HepG2 (cell line): Measurements from ENCODE around the gene UNG. TPM values are rescaled to one million over a fixed set of nuclear protein-coding genes. Genes with fewer than 3 reads are reported as not detected.

ENCODE experiments used
- BRCA1 ChIP-seq: sonication (generic); formaldehyde crosslinking; IDR thresholded peaks from 2 replicates; pipeline ENCODE4 v1.4.0; 2020; ENCODE audit warnings: missing genetic modification reagents
- FLYWCH1 ChIP-seq: sonication (generic); formaldehyde crosslinking; IDR thresholded peaks from 2 replicates; pipeline ENCODE4 v1.8.1; 2023; ENCODE audit warnings: mild to moderate bottlenecking, missing genetic modification reagents
- HMGA1 ChIP-seq: sonication (generic); formaldehyde crosslinking; conservative IDR thresholded peaks from 2 replicates; pipeline ENCODE4 v1.4.0; 2020; ENCODE audit warnings: missing genetic modification reagents
- HNRNPLL ChIP-seq: fragments of 200-400 bp; formaldehyde crosslinking; IDR thresholded peaks from 2 replicates; pipeline ENCODE4 v1.6.1; 2017; ENCODE audit warnings: mild to moderate bottlenecking, low read depth, low read length; ENCODE audit not compliant: poor library complexity, severe bottlenecking
- HOXA9 ChIP-seq: sonication (generic); formaldehyde crosslinking; IDR thresholded peaks from 2 replicates; pipeline ENCODE4 v1.8.1; 2022; ENCODE audit warnings: missing genetic modification reagents, mild to moderate bottlenecking, moderate library complexity, borderline replicate concordance
- IKZF4 ChIP-seq: sonication (generic); formaldehyde crosslinking; IDR thresholded peaks from 2 replicates; pipeline ENCODE4 v1.5.1; 2020; ENCODE audit warnings: borderline replicate concordance, mild to moderate bottlenecking, low read depth, missing genetic modification reagents; ENCODE audit errors: not compliant biosample characterization
- KDM1A ChIP-seq: IDR thresholded peaks from 2 replicates; pipeline ENCODE4 v1.6.1; 2016; ENCODE audit warnings: missing compliant biosample characterization
- KLF12 ChIP-seq: sonication (generic); formaldehyde crosslinking; IDR thresholded peaks from 2 replicates; pipeline ENCODE4 v1.4.0; 2020; ENCODE audit warnings: missing genetic modification reagents, borderline replicate concordance
- NFIB ChIP-seq: sonication (generic); formaldehyde crosslinking; IDR thresholded peaks from 2 replicates; pipeline ENCODE4 v1.9.0; 2021; ENCODE audit warnings: missing genetic modification reagents, mild to moderate bottlenecking, borderline replicate concordance
- PHB2 ChIP-seq: fragments of 450-650 bp; IDR thresholded peaks from 2 replicates; pipeline ENCODE4 v1.6.1; 2018; ENCODE audit not compliant: partially characterized antibody
- REXO4 ChIP-seq: sonication (generic); formaldehyde crosslinking; IDR thresholded peaks from 2 replicates; pipeline ENCODE4 v1.8.0; 2022; ENCODE audit warnings: missing genetic modification reagents, mild to moderate bottlenecking, borderline replicate concordance
- SNAI1 ChIP-seq: sonication (generic); formaldehyde crosslinking; IDR thresholded peaks from 2 replicates; pipeline ENCODE4 v1.5.0; 2020; ENCODE audit warnings: mild to moderate bottlenecking, missing genetic modification reagents, borderline replicate concordance
- ZBTB7B ChIP-seq: sonication (generic); formaldehyde crosslinking; IDR thresholded peaks from 2 replicates; pipeline ENCODE4 v1.4.0; 2020; ENCODE audit warnings: missing genetic modification reagents
- ZFP90 ChIP-seq: sonication (generic); formaldehyde crosslinking; IDR thresholded peaks from 2 replicates; pipeline ENCODE4 v1.8.0; 2022; ENCODE audit warnings: missing genetic modification reagents, mild to moderate bottlenecking, inconsistent platforms, borderline replicate concordance
- ZNF383 ChIP-seq: sonication (generic); formaldehyde crosslinking; IDR thresholded peaks from 2 replicates; pipeline ENCODE4 v1.4.0; 2020; ENCODE audit warnings: missing genetic modification reagents, mild to moderate bottlenecking, borderline replicate concordance
- ZNF782 ChIP-seq: sonication (generic); formaldehyde crosslinking; IDR thresholded peaks from 2 replicates; pipeline ENCODE4 v1.4.0; 2020; ENCODE audit warnings: missing genetic modification reagents, mild to moderate bottlenecking, borderline replicate concordance
- polyA plus RNA-seq, 8 experiments: library from polyadenylated mRNA; depleted of rRNA in 3 of 8; stranded (reverse) in 7 of 8; unstranded in 1 of 8; fragments of >200 nt; fragmentation: Illumina TruSeq in 4 of 8; extraction: Trizol in 4 of 8; gene quantifications; 2 replicates each; pipeline versions ENCODE4 v1.2.1 to v1.2.3, GENCODE V29; 2011 to 2016; ENCODE audit warnings: low read depth in 4 of 8, missing spikeins in 1 of 8, mixed read lengths in 1 of 8; ENCODE audit not compliant: insufficient read depth in 1 of 8
- total RNA-seq, 5 experiments: library from RNA; depleted of rRNA; stranded (reverse); fragments of >200 nt; fragmentation: Illumina TruSeq; extraction: Trizol; gene quantifications; 2 replicates each; pipeline ENCODE4 v1.2.3, GENCODE V29; 2016; ENCODE audit warnings: low read depth in 1 of 5
- TF ChIP-seq, protein P1 (sequence below): sonication (generic); formaldehyde crosslinking; IDR thresholded peaks from 2 replicates; pipeline ENCODE4 v1.8.0; 2022; ENCODE audit warnings: mild to moderate bottlenecking, missing genetic modification reagents, borderline replicate concordance
- TF ChIP-seq, protein P2 (sequence below): sonication (generic); formaldehyde crosslinking; IDR thresholded peaks from 2 replicates; pipeline ENCODE4 v1.5.1; 2020; ENCODE audit warnings: mild to moderate bottlenecking, missing genetic modification reagents, moderate library complexity
- TF ChIP-seq, protein P3 (sequence below): sonication (generic); formaldehyde crosslinking; conservative IDR thresholded peaks from 2 replicates; pipeline ENCODE4 v1.5.0; 2020; ENCODE audit warnings: missing genetic modification reagents
- TF ChIP-seq, protein P4 (sequence below): sonication (generic); formaldehyde crosslinking; IDR thresholded peaks from 2 replicates; pipeline ENCODE4 v1.4.0; 2020; ENCODE audit warnings: mild to moderate bottlenecking, missing genetic modification reagents, borderline replicate concordance

The UNG gene
- total and polyA plus RNA-seq, 2 of the 13 experiments (the other 11 are each of a cell fraction or from before 2014, with no cell fraction given), result 23.3 to 114 TPM

DNA sequence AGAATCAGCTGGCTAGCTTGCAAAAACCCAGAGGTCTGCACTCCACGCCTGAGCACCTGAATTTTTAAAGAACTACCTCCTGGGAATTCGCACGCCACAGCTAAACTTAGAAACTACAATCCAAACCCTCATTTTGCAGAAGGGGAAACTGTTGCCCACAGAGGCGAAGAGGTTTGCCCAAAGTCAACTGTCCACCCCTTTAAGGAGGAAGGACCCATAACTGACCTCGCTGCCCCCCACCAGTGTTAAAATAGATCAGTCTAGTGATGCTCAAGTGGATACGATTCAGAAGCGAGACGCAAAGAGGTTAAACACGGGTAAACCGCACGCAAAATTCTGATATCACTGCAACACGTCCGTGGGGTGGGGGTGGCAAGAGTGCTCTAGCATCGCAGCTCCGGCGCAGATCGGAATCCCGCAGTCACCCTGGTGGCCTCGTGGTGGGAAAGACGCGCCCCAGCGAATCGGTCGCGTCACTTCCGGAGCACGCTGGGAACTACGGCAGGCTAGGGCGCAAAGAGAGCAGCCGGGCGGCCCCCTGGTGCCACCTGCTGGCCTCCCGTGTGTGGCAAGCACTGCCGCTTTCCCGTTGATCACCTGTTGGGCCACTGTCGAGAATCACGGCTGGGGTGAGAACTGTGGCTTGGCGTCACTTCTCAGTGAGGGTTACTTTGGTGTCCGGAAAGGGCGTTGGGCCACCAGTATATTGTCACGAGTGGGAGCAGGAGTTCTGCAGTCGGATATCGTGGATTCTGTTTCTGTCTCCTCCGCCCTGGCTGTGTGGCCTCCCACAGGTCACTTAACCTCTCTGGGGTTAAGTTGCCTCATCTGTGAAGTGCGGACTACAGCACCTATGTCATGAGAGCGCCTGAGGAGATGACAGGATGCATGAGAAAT, 4.1 kb upstream of the UNG start, which contains the start of gene ALKBH2 (continued):
- TF ChIP-seq SNAI1 (CRISPR knock-in tag) (0 out of 2 replicates have a peak, but pooled peaks have one; percentile 65), KLF12 (no peak), KDM1A (CRISPR knock-in tag) (0 out of 2 replicates have a peak, but pooled peaks have one; percentile 52), ZFP90 (no peak; the same call in 1 of the 2 replicates), ZBTB7B (CRISPR knock-in tag) (peak; percentile 79), NFIB (no peak), ZNF383 (0 out of 2 replicates have a peak, but pooled peaks have one; percentile 23), IKZF4 (CRISPR knock-in tag) (peak; percentile 90), REXO4 (0 out of 2 replicates have a peak, but pooled peaks have one; percentile 27), ZNF782 (CRISPR knock-in tag) (peak; percentile 71; the same call in 1 of the 2 replicates), FLYWCH1 (CRISPR knock-in tag) (no peak), HNRNPLL (peak; percentile 95), HOXA9 (CRISPR knock-in tag) (peak; percentile 97), BRCA1 (CRISPR knock-in tag) (no peak), PHB2 (no peak), HMGA1 (CRISPR knock-in tag) (no peak)
- TF ChIP-seq, protein P1, sequence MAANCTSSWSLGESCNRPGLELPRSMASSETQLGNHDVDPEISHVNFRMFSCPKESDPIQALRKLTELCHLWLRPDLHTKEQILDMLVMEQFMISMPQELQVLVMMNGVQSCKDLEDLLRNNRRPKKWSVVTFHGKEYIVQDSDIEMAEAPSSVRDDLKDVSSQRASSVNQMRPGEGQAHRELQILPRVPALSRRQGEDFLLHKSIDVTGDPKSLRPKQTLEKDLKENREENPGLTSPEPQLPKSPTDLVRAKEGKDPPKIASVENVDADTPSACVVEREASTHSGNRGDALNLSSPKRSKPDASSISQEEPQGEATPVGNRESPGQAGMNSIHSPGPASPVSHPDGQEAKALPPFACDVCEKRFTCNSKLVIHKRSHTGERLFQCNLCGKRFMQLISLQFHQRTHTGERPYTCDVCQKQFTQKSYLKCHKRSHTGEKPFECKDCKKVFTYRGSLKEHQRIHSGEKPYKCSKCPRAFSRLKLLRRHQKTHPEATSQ (CRISPR knock-in tag), result peak; percentile 79; the same call in 1 of the 2 replicates
- TF ChIP-seq, protein P2, sequence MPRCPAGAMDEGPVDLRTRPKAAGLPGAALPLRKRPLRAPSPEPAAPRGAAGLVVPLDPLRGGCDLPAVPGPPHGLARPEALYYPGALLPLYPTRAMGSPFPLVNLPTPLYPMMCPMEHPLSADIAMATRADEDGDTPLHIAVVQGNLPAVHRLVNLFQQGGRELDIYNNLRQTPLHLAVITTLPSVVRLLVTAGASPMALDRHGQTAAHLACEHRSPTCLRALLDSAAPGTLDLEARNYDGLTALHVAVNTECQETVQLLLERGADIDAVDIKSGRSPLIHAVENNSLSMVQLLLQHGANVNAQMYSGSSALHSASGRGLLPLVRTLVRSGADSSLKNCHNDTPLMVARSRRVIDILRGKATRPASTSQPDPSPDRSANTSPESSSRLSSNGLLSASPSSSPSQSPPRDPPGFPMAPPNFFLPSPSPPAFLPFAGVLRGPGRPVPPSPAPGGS (CRISPR knock-in tag), result peak; percentile 95; the same call in 1 of the 2 replicates
- TF ChIP-seq, protein P3, sequence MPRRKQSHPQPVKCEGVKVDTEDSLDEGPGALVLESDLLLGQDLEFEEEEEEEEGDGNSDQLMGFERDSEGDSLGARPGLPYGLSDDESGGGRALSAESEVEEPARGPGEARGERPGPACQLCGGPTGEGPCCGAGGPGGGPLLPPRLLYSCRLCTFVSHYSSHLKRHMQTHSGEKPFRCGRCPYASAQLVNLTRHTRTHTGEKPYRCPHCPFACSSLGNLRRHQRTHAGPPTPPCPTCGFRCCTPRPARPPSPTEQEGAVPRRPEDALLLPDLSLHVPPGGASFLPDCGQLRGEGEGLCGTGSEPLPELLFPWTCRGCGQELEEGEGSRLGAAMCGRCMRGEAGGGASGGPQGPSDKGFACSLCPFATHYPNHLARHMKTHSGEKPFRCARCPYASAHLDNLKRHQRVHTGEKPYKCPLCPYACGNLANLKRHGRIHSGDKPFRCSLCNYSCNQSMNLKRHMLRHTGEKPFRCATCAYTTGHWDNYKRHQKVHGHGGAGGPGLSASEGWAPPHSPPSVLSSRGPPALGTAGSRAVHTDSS (CRISPR knock-in tag), result no peak
- TF ChIP-seq, protein P4, sequence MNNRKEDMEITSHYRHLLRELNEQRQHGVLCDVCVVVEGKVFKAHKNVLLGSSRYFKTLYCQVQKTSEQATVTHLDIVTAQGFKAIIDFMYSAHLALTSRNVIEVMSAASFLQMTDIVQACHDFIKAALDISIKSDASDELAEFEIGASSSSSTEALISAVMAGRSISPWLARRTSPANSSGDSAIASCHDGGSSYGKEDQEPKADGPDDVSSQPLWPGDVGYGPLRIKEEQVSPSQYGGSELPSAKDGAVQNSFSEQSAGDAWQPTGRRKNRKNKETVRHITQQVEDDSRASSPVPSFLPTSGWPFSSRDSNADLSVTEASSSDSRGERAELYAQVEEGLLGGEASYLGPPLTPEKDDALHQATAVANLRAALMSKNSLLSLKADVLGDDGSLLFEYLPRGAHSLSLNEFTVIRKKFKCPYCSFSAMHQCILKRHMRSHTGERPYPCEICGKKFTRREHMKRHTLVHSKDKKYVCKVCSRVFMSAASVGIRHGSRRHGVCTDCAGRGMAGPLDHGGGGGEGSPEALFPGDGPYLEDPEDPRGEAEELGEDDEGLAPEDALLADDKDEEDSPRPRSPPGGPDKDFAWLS, result no peak
